Measurements from ENCODE around the gene ARHGAP9. TPM values are rescaled to one million over a fixed set of nuclear protein-coding genes. Genes with fewer than 3 reads are reported as not detected.
A peak's percentile ranks its signal among the peaks of the same experiment; 100 is the strongest.
"Not testable (repeated sequence)": the region's sequence is repeated elsewhere in the genome, so short reads cannot be mapped to it uniquely, and the experiment has no call there.

The ARHGAP9 gene
- total RNA-seq, 1 donor from 2014 or later = 102 TPM

- peaks cover 14% of the 10 kb centered on the region for H3K4me1 Mint-ChIP-seq (ENCODE audit: low read depth)
- H3K27ac Mint-ChIP-seq = no peak overlapping the region
- no peak for DNase-seq (ENCODE audit: low spot score)
- H3K27me3 Mint-ChIP-seq (ENCODE audit: insufficient read depth) = no peaks in the 10 kb centered on the region
- H3K4me3 Mint-ChIP-seq = no peak overlapping the region
- H3K36me3 Mint-ChIP-seq (ENCODE audit: low read depth) = no peaks in the 10 kb centered on the region
- H3K9me3 Mint-ChIP-seq = no peaks in the 10 kb centered on the region
- intact Hi-C loops (cut with micrococcal nuclease) = loop anchor here (1.0 kb wide), 2 partner anchors 146 to 190 kb away; no protein-coding TSS in a partner anchor
Measured at GRCh38 chr12:57452937-57453509, 26.6 kb downstream of the ARHGAP9 start.

GRCh38 chr12:57452181-57452936 is 27.3 kb downstream of the ARHGAP9 start:
- DNase-seq (ENCODE audit: low spot score) = no peak
- Mint-ChIP-seq H3K9me3 (no peaks in the 10 kb centered on the region), H3K27me3 (ENCODE audit: insufficient read depth) (no peaks in the 10 kb centered on the region), H3K36me3 (ENCODE audit: low read depth) (no peaks in the 10 kb centered on the region), H3K4me1 (ENCODE audit: low read depth) (peaks cover 14% of the 10 kb centered on the region), H3K4me3 (peak overlapping the region; percentile 21), H3K27ac (peak overlapping the region; percentile 42)
- intact Hi-C loops (cut with micrococcal nuclease) = loop anchor here (1.0 kb wide), 1 partner anchor 189 kb away; no protein-coding TSS in a partner anchor

- no peaks in the 10 kb centered on the region for H3K36me3 Mint-ChIP-seq (ENCODE audit: low read depth)
- intact Hi-C loops (cut with micrococcal nuclease) = loop anchor here (1.0 kb wide), 1 partner anchor 9 kb away; no protein-coding TSS in a partner anchor
- H3K27me3 Mint-ChIP-seq (ENCODE audit: insufficient read depth) = no peaks in the 10 kb centered on the region
- no peak for DNase-seq (ENCODE audit: low spot score)
- no peak overlapping the region for H3K4me3 Mint-ChIP-seq
- no peaks in the 10 kb centered on the region for H3K9me3 Mint-ChIP-seq
- peaks cover 14% of the 10 kb centered on the region for H3K4me1 Mint-ChIP-seq (ENCODE audit: low read depth)
- H3K27ac Mint-ChIP-seq = no peak overlapping the region
Measured at GRCh38 chr12:57451233-57451778, 28.4 kb downstream of the ARHGAP9 start.

GRCh38 chr12:57450057-57450456 is 29.6 kb downstream of the ARHGAP9 start:
- DNase-seq (ENCODE audit: low spot score) = no peak
- Mint-ChIP-seq H3K27me3 (ENCODE audit: insufficient read depth) (no peaks in the 10 kb centered on the region), H3K9me3 (no peaks in the 10 kb centered on the region), H3K27ac (no peak overlapping the region), H3K4me3 (no peak overlapping the region), H3K36me3 (ENCODE audit: low read depth) (no peaks in the 10 kb centered on the region), H3K4me1 (ENCODE audit: low read depth) (peaks cover 6% of the 10 kb centered on the region)
- intact Hi-C loops (cut with micrococcal nuclease) = no loop called here

- intact Hi-C loops (cut with micrococcal nuclease) = no loop called here
- H3K36me3 Mint-ChIP-seq (ENCODE audit: low read depth) = no peaks in the 10 kb centered on the region
- peaks cover 6% of the 10 kb centered on the region for H3K4me1 Mint-ChIP-seq (ENCODE audit: low read depth)
- H3K9me3 Mint-ChIP-seq = no peaks in the 10 kb centered on the region
- no peak for DNase-seq (ENCODE audit: low spot score)
- no peak overlapping the region for H3K4me3 Mint-ChIP-seq
- H3K27me3 Mint-ChIP-seq (ENCODE audit: insufficient read depth) = no peaks in the 10 kb centered on the region
- H3K27ac Mint-ChIP-seq = no peak overlapping the region
Measured at GRCh38 chr12:57449375-57449774, 30.3 kb downstream of the ARHGAP9 start.

GRCh38 chr12:57448669-57449068 is 31.0 kb downstream of the ARHGAP9 start:
- no peak overlapping the region for H3K27ac Mint-ChIP-seq
- H3K4me3 Mint-ChIP-seq = no peak overlapping the region
- H3K27me3 Mint-ChIP-seq (ENCODE audit: insufficient read depth) = no peaks in the 10 kb centered on the region
- intact Hi-C loops (cut with micrococcal nuclease) = no loop called here
- H3K36me3 Mint-ChIP-seq (ENCODE audit: low read depth) = no peaks in the 10 kb centered on the region
- DNase-seq (ENCODE audit: low spot score) = no peak
- H3K4me1 Mint-ChIP-seq (ENCODE audit: low read depth) = peaks cover 6% of the 10 kb centered on the region
- H3K9me3 Mint-ChIP-seq = no peaks in the 10 kb centered on the region

GRCh38 chr12:57446292-57446960 is 33.2 kb downstream of the ARHGAP9 start:
- Mint-ChIP-seq H3K27ac (no peak overlapping the region), H3K9me3 (peaks cover 8% of the 10 kb centered on the region), H3K27me3 (ENCODE audit: insufficient read depth) (peaks cover 6% of the 10 kb centered on the region), H3K36me3 (ENCODE audit: low read depth) (peaks cover 4% of the 10 kb centered on the region), H3K4me3 (no peak overlapping the region), H3K4me1 (ENCODE audit: low read depth) (no peaks in the 10 kb centered on the region)
- intact Hi-C loops (cut with micrococcal nuclease) = no loop called here
- DNase-seq (ENCODE audit: low spot score) = no peak

- peaks cover 4% of the 10 kb centered on the region for H3K36me3 Mint-ChIP-seq (ENCODE audit: low read depth)
- no peak overlapping the region for H3K27ac Mint-ChIP-seq
- H3K9me3 Mint-ChIP-seq = peaks cover 8% of the 10 kb centered on the region
- intact Hi-C loops (cut with micrococcal nuclease) = no loop called here
- DNase-seq (ENCODE audit: low spot score) = no peak
- peaks cover 10% of the 10 kb centered on the region for H3K27me3 Mint-ChIP-seq (ENCODE audit: insufficient read depth)
- no peaks in the 10 kb centered on the region for H3K4me1 Mint-ChIP-seq (ENCODE audit: low read depth)
- H3K4me3 Mint-ChIP-seq = no peak overlapping the region
Measured at GRCh38 chr12:57444744-57445143, 34.9 kb downstream of the ARHGAP9 start.

GRCh38 chr12:57444337-57444736 is 35.3 kb downstream of the ARHGAP9 start:
- H3K36me3 Mint-ChIP-seq (ENCODE audit: low read depth); H3K4me3 Mint-ChIP-seq; H3K27ac Mint-ChIP-seq; H3K4me1 Mint-ChIP-seq (ENCODE audit: low read depth); H3K9me3 Mint-ChIP-seq; DNase-seq (ENCODE audit: low spot score); intact Hi-C loops (cut with micrococcal nuclease): not testable (repeated sequence)
- peaks cover 10% of the 10 kb centered on the region for H3K27me3 Mint-ChIP-seq (ENCODE audit: insufficient read depth)

- intact Hi-C loops (cut with micrococcal nuclease) = loop anchor here (1.0 kb wide), 1 partner anchor 9 kb away; no protein-coding TSS in a partner anchor
- DNase-seq (ENCODE audit: low spot score) = no peak
- no peak overlapping the region for H3K27ac Mint-ChIP-seq
- H3K27me3 Mint-ChIP-seq (ENCODE audit: insufficient read depth) = peaks cover 13% of the 10 kb centered on the region
- H3K4me1 Mint-ChIP-seq (ENCODE audit: low read depth) = no peaks in the 10 kb centered on the region
- H3K9me3 Mint-ChIP-seq = peaks cover 8% of the 10 kb centered on the region
- peaks cover 4% of the 10 kb centered on the region for H3K36me3 Mint-ChIP-seq (ENCODE audit: low read depth)
- no peak overlapping the region for H3K4me3 Mint-ChIP-seq
Measured at GRCh38 chr12:57441846-57442427, 37.7 kb downstream of the ARHGAP9 start.

GRCh38 chr12:57441393-57441792 is 38.3 kb downstream of the ARHGAP9 start:
- H3K27me3 Mint-ChIP-seq (ENCODE audit: insufficient read depth) = peaks cover 13% of the 10 kb centered on the region
- intact Hi-C loops (cut with micrococcal nuclease); DNase-seq (ENCODE audit: low spot score); H3K27ac Mint-ChIP-seq; H3K9me3 Mint-ChIP-seq; H3K4me3 Mint-ChIP-seq; H3K36me3 Mint-ChIP-seq (ENCODE audit: low read depth); H3K4me1 Mint-ChIP-seq (ENCODE audit: low read depth): not testable (repeated sequence)

- intact Hi-C loops (cut with micrococcal nuclease) = no loop called here
- Mint-ChIP-seq H3K27me3 (ENCODE audit: insufficient read depth) (peaks cover 13% of the 10 kb centered on the region), H3K4me1 (ENCODE audit: low read depth) (peaks cover 4% of the 10 kb centered on the region)
Measured at GRCh38 chr12:57439762-57440266, 39.9 kb downstream of the ARHGAP9 start.

More at GRCh38 chr12:57439762-57440266, 39.9 kb downstream of the ARHGAP9 start:
- Mint-ChIP-seq H3K27ac (no peak overlapping the region), H3K4me3 (no peak overlapping the region), H3K36me3 (ENCODE audit: low read depth) (peaks cover 4% of the 10 kb centered on the region), H3K9me3 (peaks cover 8% of the 10 kb centered on the region)
- DNase-seq (ENCODE audit: low spot score) = no peak
